Activated naive CD4-positive, alpha-beta T cell treated with anti-CD3 and anti-CD28 coated beads for 36 hours (primary cell): ENCODE results near the gene KRTAP4-7. TPM values are rescaled to one million over a fixed set of nuclear protein-coding genes. Genes with fewer than 3 reads are reported as not detected.
"Not testable (repeated sequence)": the region's sequence is repeated elsewhere in the genome, so short reads cannot be mapped to it uniquely, and the experiment has no call there.

Source experiments
- CTCF ChIA-PET: fragments of 350-600 bp; sonication (Branson Sonifier 250); formaldehyde crosslinking; loops from one replicate; lab custom pipeline; 2021; ENCODE audit warnings: antibody characterized with exemption; lab: Charles Lee
- DNase-seq: peaks from one replicate; pipeline ENCODE4 v3.0.0-alpha.2; 2020
- H3K27ac Mint-ChIP-seq: one replicate; pipeline ENCODE4 v1.8.0; 2021; ENCODE audit warnings: mild to moderate bottlenecking, mixed read lengths
- H3K27me3 Mint-ChIP-seq: one replicate; pipeline ENCODE4 v1.8.0; 2021; ENCODE audit warnings: low read depth, mixed read lengths
- H3K36me3 Mint-ChIP-seq: one replicate; pipeline ENCODE4 v1.8.0; 2021; ENCODE audit warnings: low read depth, mixed read lengths
- H3K4me1 Mint-ChIP-seq: one replicate; pipeline ENCODE4 v1.8.0; 2021; ENCODE audit warnings: low read depth, mixed read lengths
- H3K4me3 Mint-ChIP-seq: one replicate; pipeline ENCODE4 v1.8.0; 2021; ENCODE audit warnings: mild to moderate bottlenecking, moderate library complexity, mixed read lengths
- H3K9me3 Mint-ChIP-seq: one replicate; pipeline ENCODE4 v1.8.0; 2021; ENCODE audit warnings: mixed read lengths
- intact Hi-C: fragments of 100-400 bp; cut with micrococcal nuclease; formaldehyde crosslinking; loops from one replicate; pipeline ENCODE4 v1.15.1; 2023
- total RNA-seq, 2 experiments: library from RNA; stranded (reverse); gene quantifications; one replicate each; pipeline ENCODE4 v1.2.3, GENCODE V29; 2021

Gene KRTAP4-7
- total RNA-seq, 2 experiments from 2014 or later = not detected

- no peak for DNase-seq
- H3K4me3 Mint-ChIP-seq = no peak overlapping the region
- H3K36me3 Mint-ChIP-seq = no peaks in the 10 kb centered on the region
- intact Hi-C loops = no loop called here
- CTCF ChIA-PET = no interaction called here
- no peak overlapping the region for H3K27ac Mint-ChIP-seq
- no peaks in the 10 kb centered on the region for H3K4me1 Mint-ChIP-seq
- no peaks in the 10 kb centered on the region for H3K9me3 Mint-ChIP-seq
- peaks cover 30% of the 10 kb centered on the region for H3K27me3 Mint-ChIP-seq
Observed at GRCh38 chr17:41057547-41057946, 26.4 kb upstream of the KRTAP4-7 start.

- no peak overlapping the region for H3K27ac Mint-ChIP-seq
- H3K27me3 Mint-ChIP-seq = peaks cover 28% of the 10 kb centered on the region
- DNase-seq = no peak
- CTCF ChIA-PET = no interaction called here
- no peaks in the 10 kb centered on the region for H3K4me1 Mint-ChIP-seq
- no peak overlapping the region for H3K4me3 Mint-ChIP-seq
- intact Hi-C loops = no loop called here
- no peaks in the 10 kb centered on the region for H3K36me3 Mint-ChIP-seq
- H3K9me3 Mint-ChIP-seq = no peaks in the 10 kb centered on the region
Observed at GRCh38 chr17:41058741-41059140, 25.2 kb upstream of the KRTAP4-7 start.

- H3K4me3 Mint-ChIP-seq, CTCF ChIA-PET, H3K36me3 Mint-ChIP-seq, H3K27ac Mint-ChIP-seq, intact Hi-C loops, DNase-seq, H3K4me1 Mint-ChIP-seq, H3K9me3 Mint-ChIP-seq: not testable (repeated sequence)
- H3K27me3 Mint-ChIP-seq = peaks cover 28% of the 10 kb centered on the region
Observed at GRCh38 chr17:41059276-41060051, 24.5 kb upstream of the KRTAP4-7 start.

GRCh38 chr17:41060052-41060604, 23.8 kb upstream of the KRTAP4-7 start, which contains the start of gene KRTAP2-3:
TSS of gene KRTAP2-3 (minus strand) at chr17:41060114. CDS start at chr17:41060050, 64 bp downstream.
- no peaks in the 10 kb centered on the region for H3K4me1 Mint-ChIP-seq
- CTCF ChIA-PET = no interaction called here
- DNase-seq = no peak
- no peak within 1 kb of the TSS for H3K4me3 Mint-ChIP-seq
- peaks cover 28% of the 10 kb centered on the region for H3K27me3 Mint-ChIP-seq
- H3K36me3 Mint-ChIP-seq = no peaks in the 10 kb centered on the region
- H3K27ac Mint-ChIP-seq = no peak within 1 kb of the TSS
- no peaks in the 10 kb centered on the region for H3K9me3 Mint-ChIP-seq
- intact Hi-C loops = no loop called here

- Mint-ChIP-seq H3K4me3 (no peak overlapping the region), H3K4me1 (no peaks in the 10 kb centered on the region), H3K9me3 (no peaks in the 10 kb centered on the region), H3K27me3 (peaks cover 26% of the 10 kb centered on the region), H3K36me3 (no peaks in the 10 kb centered on the region), H3K27ac (no peak overlapping the region)
- intact Hi-C loops = no loop called here
- no peak for DNase-seq
- CTCF ChIA-PET = no interaction called here
Observed at GRCh38 chr17:41061964-41062363, 22.0 kb upstream of the KRTAP4-7 start.

GRCh38 chr17:41063449-41063848, 20.5 kb upstream of the KRTAP4-7 start:
- no peaks in the 10 kb centered on the region for H3K9me3 Mint-ChIP-seq
- no peak overlapping the region for H3K4me3 Mint-ChIP-seq
- CTCF ChIA-PET = no interaction called here
- intact Hi-C loops = no loop called here
- no peaks in the 10 kb centered on the region for H3K36me3 Mint-ChIP-seq
- H3K27me3 Mint-ChIP-seq = peaks cover 21% of the 10 kb centered on the region
- no peak overlapping the region for H3K27ac Mint-ChIP-seq
- no peak for DNase-seq
- no peaks in the 10 kb centered on the region for H3K4me1 Mint-ChIP-seq

GRCh38 chr17:41064301-41064700, 19.6 kb upstream of the KRTAP4-7 start:
- no peak for DNase-seq
- Mint-ChIP-seq H3K4me1 (no peaks in the 10 kb centered on the region), H3K4me3 (no peak overlapping the region), H3K27me3 (peaks cover 16% of the 10 kb centered on the region), H3K9me3 (no peaks in the 10 kb centered on the region), H3K27ac (no peak overlapping the region), H3K36me3 (no peaks in the 10 kb centered on the region)
- intact Hi-C loops = no loop called here
- CTCF ChIA-PET = no interaction called here

- H3K9me3 Mint-ChIP-seq, H3K36me3 Mint-ChIP-seq, H3K27ac Mint-ChIP-seq, H3K4me1 Mint-ChIP-seq, H3K4me3 Mint-ChIP-seq, intact Hi-C loops, CTCF ChIA-PET, DNase-seq: not testable (repeated sequence)
- H3K27me3 Mint-ChIP-seq = peaks cover 12% of the 10 kb centered on the region
Observed at GRCh38 chr17:41065016-41065689, 18.8 kb upstream of the KRTAP4-7 start.

GRCh38 chr17:41065829-41066624, 17.9 kb upstream of the KRTAP4-7 start, which contains the start of gene KRTAP2-4:
TSS of gene KRTAP2-4 (minus strand) at chr17:41065879. CDS start at chr17:41065845, 34 bp downstream.
- no peak for DNase-seq
- Mint-ChIP-seq H3K4me1 (no peaks in the 10 kb centered on the region), H3K27me3 (peaks cover 5% of the 10 kb centered on the region), H3K9me3 (no peaks in the 10 kb centered on the region), H3K27ac (no peak within 1 kb of the TSS), H3K4me3 (no peak within 1 kb of the TSS), H3K36me3 (no peaks in the 10 kb centered on the region)
- intact Hi-C loops = no loop called here
- CTCF ChIA-PET = no interaction called here

GRCh38 chr17:41067281-41067680, 16.7 kb upstream of the KRTAP4-7 start:
- CTCF ChIA-PET = no interaction called here
- Mint-ChIP-seq H3K4me1 (no peaks in the 10 kb centered on the region), H3K36me3 (no peaks in the 10 kb centered on the region), H3K27me3 (no peaks in the 10 kb centered on the region), H3K27ac (no peak overlapping the region), H3K9me3 (no peaks in the 10 kb centered on the region), H3K4me3 (no peak overlapping the region)
- DNase-seq = no peak
- intact Hi-C loops = no loop called here

- Mint-ChIP-seq H3K9me3 (no peaks in the 10 kb centered on the region), H3K36me3 (no peaks in the 10 kb centered on the region), H3K4me3 (no peak overlapping the region), H3K4me1 (no peaks in the 10 kb centered on the region), H3K27me3 (no peaks in the 10 kb centered on the region), H3K27ac (no peak overlapping the region)
- CTCF ChIA-PET = no interaction called here
- intact Hi-C loops = no loop called here
- DNase-seq = no peak
Observed at GRCh38 chr17:41069031-41069430, 14.9 kb upstream of the KRTAP4-7 start.
